GM12874 (cell line): ENCODE results near the gene RAB14.

Experiments used
- CTCF ChIP-seq: IDR thresholded peaks from 2 replicates; pipeline ENCODE4 v1.5.1; 2011; ENCODE audit warnings: low read depth, mild to moderate bottlenecking, control low read depth, low read length, moderate library complexity; ENCODE audit not compliant: insufficient read depth

The RAB14 gene

GRCh38 chr9:121239851-121240250, 38.2 kb upstream of the RAB14 start:
- TF ChIP-seq CTCF: no peak

GRCh38 chr9:121239071-121239470, 37.4 kb upstream of the RAB14 start:
- TF ChIP-seq CTCF: no peak

DNA sequence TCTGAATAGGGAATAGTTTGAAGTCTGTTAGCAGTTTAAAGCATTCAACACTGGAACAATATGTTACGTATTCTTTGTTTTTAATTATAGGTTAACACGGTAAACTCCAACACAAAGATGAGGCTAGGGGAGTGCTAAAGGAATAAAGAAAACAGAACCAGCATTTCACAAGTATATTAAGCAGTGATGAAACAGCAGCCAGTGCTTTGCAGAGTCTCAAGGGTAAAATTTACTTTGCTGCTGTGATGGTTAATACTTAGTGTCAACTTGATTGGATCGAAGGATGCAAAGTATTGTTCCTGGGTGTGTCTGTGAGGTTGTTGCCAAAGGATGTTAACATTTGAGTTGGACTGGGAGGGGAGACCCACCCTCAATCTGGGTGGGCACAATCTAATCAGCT, 36.2 kb upstream of the RAB14 start:
- no peak for TF ChIP-seq CTCF

- TF ChIP-seq CTCF: no peak
Measured at GRCh38 chr9:121235512-121235911, 33.8 kb upstream of the RAB14 start.

GRCh38 chr9:121234832-121235161, 33.1 kb upstream of the RAB14 start:
- TF ChIP-seq CTCF: no peak

DNA sequence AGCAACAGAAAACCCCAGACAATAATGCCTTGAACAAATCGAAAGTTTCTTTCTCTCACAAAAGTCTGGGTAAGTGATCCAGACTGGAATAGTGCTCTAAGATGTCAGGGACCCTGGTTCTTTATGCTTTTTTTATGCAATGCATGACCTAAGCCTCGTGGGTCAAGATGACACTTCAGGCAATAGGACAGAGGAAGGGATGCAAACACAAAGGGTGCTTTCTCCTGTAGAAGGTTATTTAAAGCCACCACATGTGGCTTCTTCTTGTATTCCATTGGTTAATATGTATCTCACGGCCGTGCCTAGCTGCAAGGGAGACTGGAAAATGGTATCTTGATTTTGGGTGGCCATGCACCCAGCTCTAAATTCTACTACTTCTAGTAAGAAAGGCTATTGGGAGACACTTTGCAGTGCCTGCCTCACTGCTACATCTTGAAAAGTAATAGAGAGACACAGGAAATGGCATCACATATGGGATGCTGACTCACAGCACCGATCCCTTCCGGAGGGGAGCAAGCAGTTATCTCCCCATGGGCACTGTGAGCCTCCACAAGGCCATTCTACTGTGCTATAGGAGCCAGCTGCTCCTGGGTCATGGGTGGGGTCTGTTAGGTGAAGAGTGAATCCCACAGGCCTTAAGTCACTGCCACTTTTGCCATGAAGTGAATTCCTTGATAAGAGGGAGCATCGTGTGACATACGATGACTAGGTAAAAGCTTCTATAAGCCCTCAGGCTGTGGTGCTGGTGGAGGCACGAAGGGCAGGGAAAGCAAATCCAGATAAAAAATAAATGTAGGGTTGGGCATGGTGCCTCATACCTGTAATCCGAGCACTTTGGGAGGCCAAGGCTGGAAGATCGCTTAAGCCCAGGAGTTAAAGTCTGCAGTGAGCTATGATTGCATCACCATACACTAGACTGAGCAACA, 32.5 kb upstream of the RAB14 start:
- no peak for TF ChIP-seq CTCF

- no peak for TF ChIP-seq CTCF
Measured at GRCh38 chr9:121232251-121232650, 30.6 kb upstream of the RAB14 start.
